Neural cell (in vitro differentiated cells): ENCODE results near the gene ZCCHC14. TPM values are rescaled to one million over a fixed set of nuclear protein-coding genes. Genes with fewer than 3 reads are reported as not detected.

Experiments
- H2AFZ ChIP-seq: fragments of 200-600, 300-800 bp; sonication (generic), shearing (Covaris generic); 2 replicates; pipeline ENCODE4 v1.6.0; 2014; ENCODE audit warnings: low read depth, mild to moderate bottlenecking, antibody characterized with exemption, low read length, moderate library complexity
- H3F3A ChIP-seq: fragments of 200-600 bp; shearing (Covaris generic); 2 replicates; pipeline ENCODE4 v1.6.1; 2016; ENCODE audit warnings: mild to moderate bottlenecking, moderate library complexity, mixed read lengths, antibody characterized with exemption, low read length; ENCODE audit not compliant: insufficient read depth, poor library complexity, severe bottlenecking
- H3K27ac ChIP-seq: fragments of 200-600, 300-800 bp; sonication (generic), shearing (Covaris generic); 2 replicates; pipeline ENCODE4 v1.5.1; 2014; ENCODE audit warnings: mild to moderate bottlenecking, low read length, moderate library complexity
- H3K27me3 ChIP-seq: fragments of 300-800, 200-600 bp; sonication (generic), shearing (Covaris generic); 2 replicates; pipeline ENCODE4 v1.6.0; 2014; ENCODE audit warnings: mild to moderate bottlenecking, low read depth, low read length, moderate library complexity; ENCODE audit not compliant: insufficient read depth
- H3K36me3 ChIP-seq: fragments of 300-800, 200-600 bp; sonication (generic), shearing (Covaris generic); 2 replicates; pipeline ENCODE4 v1.5.1; 2014; ENCODE audit warnings: mild to moderate bottlenecking, antibody characterized with exemption, low read length, moderate library complexity; ENCODE audit not compliant: insufficient read depth
- H3K4me2 ChIP-seq: fragments of 300-800, 200-600 bp; sonication (generic), shearing (Covaris generic); 2 replicates; pipeline ENCODE4 v1.6.0; 2014; ENCODE audit warnings: mild to moderate bottlenecking, low read length
- H3K4me3 ChIP-seq: fragments of 300-800, 200-600 bp; sonication (generic), shearing (Covaris generic); 2 replicates; pipeline ENCODE4 v1.5.1; 2014; ENCODE audit warnings: mild to moderate bottlenecking, low read length, moderate library complexity
- H3K79me2 ChIP-seq: fragments of 200-600 bp; shearing (Covaris generic); replicated peaks from 2 replicates; pipeline ENCODE4 v1.6.0; 2014; ENCODE audit warnings: mild to moderate bottlenecking, low read length, moderate library complexity; ENCODE audit not compliant: insufficient read depth
- H3K9ac ChIP-seq: fragments of 300-800, 200-600 bp; sonication (generic), shearing (Covaris generic); 2 replicates; pipeline ENCODE4 v1.6.1; 2016; ENCODE audit warnings: mild to moderate bottlenecking, low read length, mixed read lengths
- H3K9me2 ChIP-seq: fragments of 200-600 bp; shearing (Covaris generic); 2 replicates; pipeline ENCODE4 v1.6.1; 2016; ENCODE audit warnings: mild to moderate bottlenecking, low read length, mixed read lengths; ENCODE audit not compliant: insufficient read depth
- H3K9me3 ChIP-seq: fragments of 200-600, 300-800 bp; sonication (generic), shearing (Covaris generic); 2 replicates; pipeline ENCODE4 v1.6.1; 2016; ENCODE audit warnings: mild to moderate bottlenecking, mixed run types, low read length, moderate library complexity, mixed read lengths
- H4K20me1 ChIP-seq: fragments of 200-600 bp; shearing (Covaris generic); 2 replicates; pipeline ENCODE4 v1.6.1; 2016; ENCODE audit warnings: mild to moderate bottlenecking, mixed run types; ENCODE audit not compliant: insufficient read depth
- EP300 ChIP-seq: fragments of 450-650 bp; conservative IDR thresholded peaks from 2 replicates; pipeline ENCODE4 v1.6.1; 2014; ENCODE audit warnings: antibody characterized with exemption, mild to moderate bottlenecking, moderate library complexity; ENCODE audit not compliant: poor library complexity, severe bottlenecking
- EZH2 ChIP-seq: fragments of 200-600, 300-800 bp; shearing (Covaris generic), sonication (generic); IDR thresholded peaks from 2 replicates; pipeline ENCODE4 v1.6.1; 2014; ENCODE audit warnings: antibody characterized with exemption, low read length, borderline replicate concordance, mild to moderate bottlenecking; ENCODE audit not compliant: insufficient read depth, poor library complexity, severe bottlenecking
- MXI1 ChIP-seq: fragments of 450-650 bp; conservative IDR thresholded peaks from 2 replicates; pipeline ENCODE4 v1.6.1; 2014; ENCODE audit warnings: antibody characterized with exemption, mild to moderate bottlenecking; ENCODE audit not compliant: poor library complexity, severe bottlenecking
- POLR2AphosphoS5 ChIP-seq: IDR thresholded peaks from 2 replicates; pipeline ENCODE4 v1.6.1; 2012
- RAD21 ChIP-seq: fragments of 450-650 bp; conservative IDR thresholded peaks from 2 replicates; pipeline ENCODE4 v1.6.1; 2014; ENCODE audit warnings: antibody characterized with exemption, mild to moderate bottlenecking, moderate library complexity
- SMC3 ChIP-seq: fragments of 450-650 bp; conservative IDR thresholded peaks from 2 replicates; pipeline ENCODE4 v1.6.1; 2014; ENCODE audit warnings: antibody characterized with exemption, mild to moderate bottlenecking, moderate library complexity; ENCODE audit not compliant: poor library complexity
- TAF1 ChIP-seq: IDR thresholded peaks from 2 replicates; pipeline ENCODE4 v1.6.1; 2012; ENCODE audit warnings: low read depth
- polyA plus RNA-seq: library from polyadenylated mRNA; depleted of rRNA; stranded (reverse); fragments of >200 nt; gene quantifications from 2 replicates; pipeline ENCODE4 v1.2.3, GENCODE V29; 2014
- TF ChIP-seq, protein P1 (sequence below): fragments of 450-650 bp; IDR thresholded peaks from 2 replicates; pipeline ENCODE4 v1.5.1; 2014; ENCODE audit warnings: antibody characterized with exemption, mild to moderate bottlenecking, moderate library complexity; ENCODE audit not compliant: poor library complexity, severe bottlenecking
- TF ChIP-seq, protein P2 (sequence below): IDR thresholded peaks from 2 replicates; pipeline ENCODE4 v1.6.1; 2012; ENCODE audit warnings: borderline replicate concordance

The ZCCHC14 gene
- polyA plus RNA-seq, 1 donor from 2014 or later: 22.1 TPM

DNA sequence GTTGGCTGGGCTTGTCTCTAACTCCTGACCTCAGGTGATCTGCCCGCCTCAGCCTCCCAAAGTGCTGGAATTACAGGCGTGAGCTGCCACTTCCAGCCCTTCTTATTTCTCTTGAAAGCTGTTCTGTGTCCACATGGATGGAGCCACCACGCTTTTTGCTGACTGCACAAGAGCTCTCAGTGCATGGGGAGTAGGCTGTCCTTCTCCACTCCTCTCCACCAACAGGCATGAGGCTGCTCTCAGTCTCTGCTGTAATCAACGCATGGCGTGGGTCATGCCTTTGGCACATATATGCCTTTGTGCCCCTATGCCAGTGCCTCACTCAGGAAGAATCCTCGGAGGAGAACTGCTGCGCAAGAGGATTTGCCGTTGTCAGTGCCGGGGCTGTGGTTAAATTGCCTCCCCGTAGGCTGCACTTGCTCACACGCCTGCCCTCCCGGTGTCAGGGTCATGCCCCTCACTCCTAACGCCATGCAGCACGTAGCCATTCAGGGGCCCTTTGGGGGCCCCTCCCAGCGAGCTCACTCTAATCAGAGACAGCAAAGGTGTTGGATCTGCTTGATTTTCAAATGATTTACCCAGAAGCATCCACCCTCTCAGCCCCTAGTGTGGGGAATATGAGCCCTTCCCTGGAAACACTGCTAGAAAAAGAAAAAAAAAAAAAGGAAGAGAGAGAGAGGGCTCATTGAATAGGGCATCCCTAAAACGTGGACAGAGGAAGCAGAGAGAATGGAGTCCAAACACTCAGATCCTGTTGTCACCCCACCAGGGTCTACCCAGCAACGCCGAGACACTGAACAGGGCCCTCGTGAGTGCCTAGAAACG, 47.5 kb upstream of the ZCCHC14 start:
- H3K9me3 ChIP-seq: no peaks in the 10 kb centered on the region
- H3K9ac ChIP-seq: peak overlapping the region; percentile 46
- no peaks in the 10 kb centered on the region for H3K9me2 ChIP-seq
- no peaks in the 10 kb centered on the region for H3K36me3 ChIP-seq
- TF ChIP-seq SMC3 (no peak), EP300 (no peak), RAD21 (no peak), TAF1 (no peak), EZH2 (no peak), MXI1 (no peak), POLR2AphosphoS5 (no peak)
- TF ChIP-seq, protein P1, sequence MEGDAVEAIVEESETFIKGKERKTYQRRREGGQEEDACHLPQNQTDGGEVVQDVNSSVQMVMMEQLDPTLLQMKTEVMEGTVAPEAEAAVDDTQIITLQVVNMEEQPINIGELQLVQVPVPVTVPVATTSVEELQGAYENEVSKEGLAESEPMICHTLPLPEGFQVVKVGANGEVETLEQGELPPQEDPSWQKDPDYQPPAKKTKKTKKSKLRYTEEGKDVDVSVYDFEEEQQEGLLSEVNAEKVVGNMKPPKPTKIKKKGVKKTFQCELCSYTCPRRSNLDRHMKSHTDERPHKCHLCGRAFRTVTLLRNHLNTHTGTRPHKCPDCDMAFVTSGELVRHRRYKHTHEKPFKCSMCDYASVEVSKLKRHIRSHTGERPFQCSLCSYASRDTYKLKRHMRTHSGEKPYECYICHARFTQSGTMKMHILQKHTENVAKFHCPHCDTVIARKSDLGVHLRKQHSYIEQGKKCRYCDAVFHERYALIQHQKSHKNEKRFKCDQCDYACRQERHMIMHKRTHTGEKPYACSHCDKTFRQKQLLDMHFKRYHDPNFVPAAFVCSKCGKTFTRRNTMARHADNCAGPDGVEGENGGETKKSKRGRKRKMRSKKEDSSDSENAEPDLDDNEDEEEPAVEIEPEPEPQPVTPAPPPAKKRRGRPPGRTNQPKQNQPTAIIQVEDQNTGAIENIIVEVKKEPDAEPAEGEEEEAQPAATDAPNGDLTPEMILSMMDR: no peak
- TF ChIP-seq, protein P2, sequence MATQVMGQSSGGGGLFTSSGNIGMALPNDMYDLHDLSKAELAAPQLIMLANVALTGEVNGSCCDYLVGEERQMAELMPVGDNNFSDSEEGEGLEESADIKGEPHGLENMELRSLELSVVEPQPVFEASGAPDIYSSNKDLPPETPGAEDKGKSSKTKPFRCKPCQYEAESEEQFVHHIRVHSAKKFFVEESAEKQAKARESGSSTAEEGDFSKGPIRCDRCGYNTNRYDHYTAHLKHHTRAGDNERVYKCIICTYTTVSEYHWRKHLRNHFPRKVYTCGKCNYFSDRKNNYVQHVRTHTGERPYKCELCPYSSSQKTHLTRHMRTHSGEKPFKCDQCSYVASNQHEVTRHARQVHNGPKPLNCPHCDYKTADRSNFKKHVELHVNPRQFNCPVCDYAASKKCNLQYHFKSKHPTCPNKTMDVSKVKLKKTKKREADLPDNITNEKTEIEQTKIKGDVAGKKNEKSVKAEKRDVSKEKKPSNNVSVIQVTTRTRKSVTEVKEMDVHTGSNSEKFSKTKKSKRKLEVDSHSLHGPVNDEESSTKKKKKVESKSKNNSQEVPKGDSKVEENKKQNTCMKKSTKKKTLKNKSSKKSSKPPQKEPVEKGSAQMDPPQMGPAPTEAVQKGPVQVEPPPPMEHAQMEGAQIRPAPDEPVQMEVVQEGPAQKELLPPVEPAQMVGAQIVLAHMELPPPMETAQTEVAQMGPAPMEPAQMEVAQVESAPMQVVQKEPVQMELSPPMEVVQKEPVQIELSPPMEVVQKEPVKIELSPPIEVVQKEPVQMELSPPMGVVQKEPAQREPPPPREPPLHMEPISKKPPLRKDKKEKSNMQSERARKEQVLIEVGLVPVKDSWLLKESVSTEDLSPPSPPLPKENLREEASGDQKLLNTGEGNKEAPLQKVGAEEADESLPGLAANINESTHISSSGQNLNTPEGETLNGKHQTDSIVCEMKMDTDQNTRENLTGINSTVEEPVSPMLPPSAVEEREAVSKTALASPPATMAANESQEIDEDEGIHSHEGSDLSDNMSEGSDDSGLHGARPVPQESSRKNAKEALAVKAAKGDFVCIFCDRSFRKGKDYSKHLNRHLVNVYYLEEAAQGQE: no peak
- no peaks in the 10 kb centered on the region for H4K20me1 ChIP-seq
- H3K79me2 ChIP-seq: no peaks in the 10 kb centered on the region
- H2AFZ ChIP-seq: no peak overlapping the region
- H3K4me2 ChIP-seq: no peak overlapping the region
- H3K27ac ChIP-seq: peak overlapping the region; percentile 53
- peak overlapping the region; percentile 37 for H3K4me3 ChIP-seq
- no peaks in the 10 kb centered on the region for H3F3A ChIP-seq
- no peaks in the 10 kb centered on the region for H3K27me3 ChIP-seq

DNA sequence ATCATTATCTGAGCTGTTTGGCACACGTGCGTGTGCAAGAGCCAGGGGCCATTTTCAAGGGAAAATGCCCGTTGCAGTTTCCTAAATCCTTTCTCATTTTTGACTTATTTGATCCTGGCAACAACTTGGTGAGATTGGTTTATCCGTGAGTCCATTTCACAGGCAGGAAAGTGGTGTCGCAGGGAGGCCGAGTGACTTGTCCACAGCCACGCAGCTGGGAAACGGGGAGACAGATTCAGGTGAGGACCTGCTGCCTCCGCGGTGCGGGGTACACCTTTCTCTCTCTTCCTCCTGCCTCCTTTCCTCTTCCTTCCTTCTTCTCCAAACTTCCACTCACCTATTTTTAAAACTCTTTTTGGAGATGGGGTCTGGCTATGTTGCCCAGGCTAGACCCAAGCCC, 46.3 kb upstream of the ZCCHC14 start:
- no peak overlapping the region for H2AFZ ChIP-seq

More for the DNA sequence above, 46.3 kb upstream of the ZCCHC14 start:
- H4K20me1 ChIP-seq: no peaks in the 10 kb centered on the region
- no peaks in the 10 kb centered on the region for H3K36me3 ChIP-seq
- no peaks in the 10 kb centered on the region for H3K9me3 ChIP-seq
- H3K27ac ChIP-seq: no peak overlapping the region
- no peak for TF ChIP-seq SMC3
- no peak for TF ChIP-seq TAF1
- TF ChIP-seq RAD21: no peak
- no peak for TF ChIP-seq EP300
- TF ChIP-seq POLR2AphosphoS5: no peak
- TF ChIP-seq, protein P2: no peak
- no peak for TF ChIP-seq EZH2
- TF ChIP-seq, protein P1: no peak
- no peak for TF ChIP-seq MXI1
- no peak overlapping the region for H3K9ac ChIP-seq
- no peaks in the 10 kb centered on the region for H3K9me2 ChIP-seq
- H3K27me3 ChIP-seq: no peaks in the 10 kb centered on the region
- no peak overlapping the region for H3K4me3 ChIP-seq
- H3K79me2 ChIP-seq: no peaks in the 10 kb centered on the region
- no peak overlapping the region for H3K4me2 ChIP-seq
- no peaks in the 10 kb centered on the region for H3F3A ChIP-seq
